ENCODE measurements around the gene DCUN1D4.

Gene DCUN1D4

DNA sequence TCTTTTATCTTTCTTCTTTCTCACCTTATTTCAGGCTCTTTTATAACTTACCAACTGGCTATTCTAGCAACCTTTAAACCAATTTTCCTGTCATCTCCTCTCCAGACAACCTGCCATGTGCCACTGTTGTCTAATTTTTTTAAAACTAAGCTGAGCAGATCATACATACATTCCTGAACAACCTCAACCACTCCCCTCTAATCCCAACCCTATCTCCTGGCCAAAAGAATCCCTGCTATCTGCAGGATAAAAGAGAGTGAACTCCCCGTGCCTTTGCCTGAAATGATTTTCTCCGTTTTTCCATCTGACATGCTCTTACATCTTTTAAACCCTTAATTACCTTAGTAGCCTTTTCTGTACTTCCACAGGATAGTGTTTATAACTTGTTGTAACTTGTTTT, 35.5 kb downstream of the DCUN1D4 start:
- Histone ChIP-seq H3K27ac (ENCODE audit: low read depth, low read length) (no peak overlapping the region), H4K20me1 (ENCODE audit: low read depth, low read length) (no peaks in the 10 kb centered on the region), H3K36me3 (ENCODE audit: low read length) (peaks cover 33% of the 10 kb centered on the region; the same call in 1 of the 2 replicates), H3K9ac (ENCODE audit: low read length) (no peak overlapping the region), H3F3A (ENCODE audit: insufficient read depth) (no peaks in the 10 kb centered on the region; the same call in 1 of the 2 replicates), H3K27me3 (ENCODE audit: low read length) (no peaks in the 10 kb centered on the region), H3K79me2 (ENCODE audit: insufficient read depth, low read length) (no peaks in the 10 kb centered on the region), H3K4me3 (ENCODE audit: insufficient read depth, low read length, poor library complexity, severe bottlenecking) (no peak overlapping the region), H3K4me2 (ENCODE audit: low read depth, low read length, poor library complexity, severe bottlenecking) (no peak overlapping the region), H3K9me3 (ENCODE audit: insufficient read depth, low read length) (no peaks in the 10 kb centered on the region), H2AFZ (ENCODE audit: low read depth, low read length, severe bottlenecking) (no peak overlapping the region), H3K9me2 (replicated peaks; ENCODE audit: insufficient read depth, low read length) (no peaks in the 10 kb centered on the region)
- TF ChIP-seq EZH2phosphoT487 (conservative IDR thresholded peaks at IDR 0.05; ENCODE audit: low read length) = no peak
- TF ChIP-seq, protein P1, sequence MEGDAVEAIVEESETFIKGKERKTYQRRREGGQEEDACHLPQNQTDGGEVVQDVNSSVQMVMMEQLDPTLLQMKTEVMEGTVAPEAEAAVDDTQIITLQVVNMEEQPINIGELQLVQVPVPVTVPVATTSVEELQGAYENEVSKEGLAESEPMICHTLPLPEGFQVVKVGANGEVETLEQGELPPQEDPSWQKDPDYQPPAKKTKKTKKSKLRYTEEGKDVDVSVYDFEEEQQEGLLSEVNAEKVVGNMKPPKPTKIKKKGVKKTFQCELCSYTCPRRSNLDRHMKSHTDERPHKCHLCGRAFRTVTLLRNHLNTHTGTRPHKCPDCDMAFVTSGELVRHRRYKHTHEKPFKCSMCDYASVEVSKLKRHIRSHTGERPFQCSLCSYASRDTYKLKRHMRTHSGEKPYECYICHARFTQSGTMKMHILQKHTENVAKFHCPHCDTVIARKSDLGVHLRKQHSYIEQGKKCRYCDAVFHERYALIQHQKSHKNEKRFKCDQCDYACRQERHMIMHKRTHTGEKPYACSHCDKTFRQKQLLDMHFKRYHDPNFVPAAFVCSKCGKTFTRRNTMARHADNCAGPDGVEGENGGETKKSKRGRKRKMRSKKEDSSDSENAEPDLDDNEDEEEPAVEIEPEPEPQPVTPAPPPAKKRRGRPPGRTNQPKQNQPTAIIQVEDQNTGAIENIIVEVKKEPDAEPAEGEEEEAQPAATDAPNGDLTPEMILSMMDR (IDR thresholded peaks at IDR 0.05; ENCODE audit: insufficient read depth, low read length, poor library complexity, severe bottlenecking) = no peak

DNA sequence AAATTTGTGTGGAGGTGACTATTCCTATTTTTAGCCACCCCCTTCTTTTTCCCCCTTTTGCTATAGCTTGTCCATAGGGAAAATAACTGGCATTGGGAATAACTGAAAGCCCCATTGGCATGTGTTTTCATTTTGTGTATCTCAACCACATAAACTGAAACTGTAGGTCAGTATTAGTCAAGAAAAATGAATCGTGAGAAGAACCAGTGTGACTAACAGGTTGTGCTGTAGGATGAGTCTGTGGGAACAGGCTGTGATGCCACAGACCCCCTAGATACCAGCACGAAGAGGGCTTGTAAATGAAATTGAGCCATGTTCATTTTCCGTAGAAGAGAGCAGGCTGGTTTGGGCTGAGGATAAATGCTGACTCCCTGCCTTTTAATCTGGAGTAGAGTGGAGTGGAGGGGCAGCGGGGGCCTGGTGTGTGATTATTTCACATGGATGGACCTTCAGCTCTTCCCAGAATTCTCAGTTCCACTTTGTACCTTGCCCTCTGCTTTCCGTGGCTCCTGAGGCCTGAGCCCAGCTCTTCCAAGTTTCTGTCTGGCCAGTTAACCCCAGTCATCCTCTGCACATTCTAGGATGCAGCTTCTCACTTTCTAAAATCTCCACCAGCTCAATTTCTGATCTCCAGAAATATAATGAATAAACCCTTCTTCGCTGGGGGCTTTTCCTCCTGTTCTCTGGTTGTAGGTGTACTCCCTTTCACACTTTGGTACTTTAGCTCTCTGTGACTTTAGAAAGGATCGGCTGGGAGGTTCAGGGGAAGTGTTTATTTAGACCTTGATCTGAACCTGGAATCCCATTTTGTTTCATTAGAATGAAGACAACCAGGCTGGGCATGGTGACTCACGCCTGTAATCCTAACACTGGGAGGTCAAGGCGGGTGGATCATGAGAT, 37.3 kb downstream of the DCUN1D4 start:
- H3K27ac ChIP-seq (ENCODE audit: low read depth, low read length) = no peak overlapping the region
- H3K9ac ChIP-seq (ENCODE audit: low read length) = no peak overlapping the region
- H3F3A ChIP-seq (ENCODE audit: insufficient read depth) = no peaks in the 10 kb centered on the region; the same call in 1 of the 2 replicates
- no peak overlapping the region for H3K4me3 ChIP-seq (ENCODE audit: insufficient read depth, low read length, poor library complexity, severe bottlenecking)
- no peaks in the 10 kb centered on the region for H3K9me2 ChIP-seq (replicated peaks; ENCODE audit: insufficient read depth, low read length)
- no peaks in the 10 kb centered on the region for H4K20me1 ChIP-seq (ENCODE audit: low read depth, low read length)
- H3K9me3 ChIP-seq (ENCODE audit: insufficient read depth, low read length) = no peaks in the 10 kb centered on the region
- TF ChIP-seq EZH2phosphoT487 (conservative IDR thresholded peaks at IDR 0.05; ENCODE audit: low read length) = no peak
- TF ChIP-seq, protein P1 (IDR thresholded peaks at IDR 0.05; ENCODE audit: insufficient read depth, low read length, poor library complexity, severe bottlenecking) = no peak
- no peak overlapping the region for H3K4me2 ChIP-seq (ENCODE audit: low read depth, low read length, poor library complexity, severe bottlenecking)
- H3K79me2 ChIP-seq (ENCODE audit: insufficient read depth, low read length) = no peaks in the 10 kb centered on the region
- no peak overlapping the region for H2AFZ ChIP-seq (ENCODE audit: low read depth, low read length, severe bottlenecking)
- no peaks in the 10 kb centered on the region for H3K27me3 ChIP-seq (ENCODE audit: low read length)
- H3K36me3 ChIP-seq (ENCODE audit: low read length) = peaks cover 15% of the 10 kb centered on the region; the same call in 1 of the 2 replicates

DNA sequence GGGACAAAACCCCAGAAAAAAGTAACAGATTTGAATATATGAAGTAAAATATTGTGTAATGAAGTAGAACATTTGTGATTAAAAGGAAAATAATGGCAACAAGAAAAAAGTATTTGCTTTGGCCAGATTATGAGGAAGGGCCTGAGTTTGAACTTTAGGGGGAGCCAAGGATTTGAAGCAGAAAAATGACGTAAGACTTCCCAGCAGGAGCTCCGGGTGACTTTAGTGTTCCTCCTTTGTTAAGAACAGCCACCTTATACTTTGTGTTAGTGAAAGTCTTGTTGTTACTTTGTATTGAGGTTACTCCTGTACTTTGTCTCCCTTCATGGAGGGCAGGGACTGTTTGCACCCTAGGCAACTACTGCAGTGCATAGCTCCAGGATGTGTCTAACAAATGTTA, 41.1 kb downstream of the DCUN1D4 start:
- TF ChIP-seq, protein P1 (IDR thresholded peaks at IDR 0.05; ENCODE audit: insufficient read depth, low read length, poor library complexity, severe bottlenecking) = no peak
- TF ChIP-seq EZH2phosphoT487 (conservative IDR thresholded peaks at IDR 0.05; ENCODE audit: low read length) = no peak
- Histone ChIP-seq H3K79me2 (ENCODE audit: insufficient read depth, low read length) (no peaks in the 10 kb centered on the region), H3K4me3 (ENCODE audit: insufficient read depth, low read length, poor library complexity, severe bottlenecking) (no peak overlapping the region), H2AFZ (ENCODE audit: low read depth, low read length, severe bottlenecking) (no peak overlapping the region), H3K9me3 (ENCODE audit: insufficient read depth, low read length) (no peaks in the 10 kb centered on the region), H3K27me3 (ENCODE audit: low read length) (no peaks in the 10 kb centered on the region), H3K9ac (ENCODE audit: low read length) (no peak overlapping the region), H3K4me2 (ENCODE audit: low read depth, low read length, poor library complexity, severe bottlenecking) (no peak overlapping the region), H3K9me2 (replicated peaks; ENCODE audit: insufficient read depth, low read length) (no peaks in the 10 kb centered on the region), H3K36me3 (ENCODE audit: low read length) (peaks cover 20% of the 10 kb centered on the region; the same call in 1 of the 2 replicates), H3K27ac (ENCODE audit: low read depth, low read length) (no peak overlapping the region), H4K20me1 (ENCODE audit: low read depth, low read length) (no peaks in the 10 kb centered on the region), H3F3A (ENCODE audit: insufficient read depth) (no peaks in the 10 kb centered on the region; the same call in 1 of the 2 replicates)

Measured in SU-DHL-6 (cell line).